Measurements from ENCODE around the gene REPS1. TPM values are rescaled to one million over a fixed set of nuclear protein-coding genes. Genes with fewer than 3 reads are reported as not detected.

Gene REPS1
- total and polyA plus RNA-seq, 9 donors, result 20.4 to 65.6 (median 41.0) TPM

GRCh38 chr6:138963531-138963930 is 24.5 kb downstream of the REPS1 start:
- Histone ChIP-seq H3K36me3 (no peaks in the 10 kb centered on the region), H3K4me3 (no peak overlapping the region), H3K4me1 (ENCODE audit: insufficient read depth) (peaks cover 1% of the 10 kb centered on the region), H3K9me3 (no peaks in the 10 kb centered on the region), H3K27ac (no peak overlapping the region), H3K27me3 (no peaks in the 10 kb centered on the region)
- intact Hi-C loops (cut with DNase I), result no loop called here
- no peak for TF ChIP-seq CTCF (IDR thresholded peaks at IDR 0.05)
- no peak for TF ChIP-seq POLR2A (IDR thresholded peaks at IDR 0.05)
- no peak for TF ChIP-seq EP300 (IDR thresholded peaks at IDR 0.05)
- WGBS, 3 donors, result 18 to 34% (median 21%) methylated on average over 3 of the region's 3 CpGs
- no peak for DNase-seq

- Histone ChIP-seq H3K27me3 (no peaks in the 10 kb centered on the region), H3K4me3 (no peak overlapping the region), H3K4me1 (ENCODE audit: insufficient read depth) (peaks cover 1% of the 10 kb centered on the region), H3K36me3 (no peaks in the 10 kb centered on the region), H3K9me3 (no peaks in the 10 kb centered on the region), H3K27ac (no peak overlapping the region)
- intact Hi-C loops (cut with DNase I), result no loop called here
- DNase-seq, result no peak
- TF ChIP-seq CTCF (IDR thresholded peaks at IDR 0.05) (no peak), EP300 (IDR thresholded peaks at IDR 0.05) (no peak), POLR2A (IDR thresholded peaks at IDR 0.05) (no peak)
- 78 to 94% (median 87%) methylated on average over 3 of the region's 3 CpGs for WGBS, 3 donors
Measured at GRCh38 chr6:138963119-138963518, 24.9 kb downstream of the REPS1 start.

- H3K27me3 ChIP-seq, result no peaks in the 10 kb centered on the region
- no peaks in the 10 kb centered on the region for H3K36me3 ChIP-seq
- no peak overlapping the region for H3K27ac ChIP-seq
- H3K9me3 ChIP-seq, result no peaks in the 10 kb centered on the region
- 83 to 86% (median 86%) methylated on average over 3 of the region's 3 CpGs for WGBS, 3 donors
- intact Hi-C loops (cut with DNase I), result no loop called here
- H3K4me3 ChIP-seq, result no peak overlapping the region
- H3K4me1 ChIP-seq (ENCODE audit: insufficient read depth), result no peaks in the 10 kb centered on the region
- TF ChIP-seq CTCF (IDR thresholded peaks at IDR 0.05) (no peak), POLR2A (IDR thresholded peaks at IDR 0.05) (no peak), EP300 (IDR thresholded peaks at IDR 0.05) (no peak)
- DNase-seq, result no peak
Measured at GRCh38 chr6:138959521-138959920, 28.5 kb downstream of the REPS1 start.

- Histone ChIP-seq H3K4me3 (no peak overlapping the region), H3K27me3 (no peaks in the 10 kb centered on the region), H3K4me1 (ENCODE audit: insufficient read depth) (no peaks in the 10 kb centered on the region), H3K27ac (no peak overlapping the region), H3K36me3 (no peaks in the 10 kb centered on the region), H3K9me3 (no peaks in the 10 kb centered on the region)
- DNase-seq, result no peak
- TF ChIP-seq EP300 (IDR thresholded peaks at IDR 0.05) (no peak), CTCF (IDR thresholded peaks at IDR 0.05) (no peak), POLR2A (IDR thresholded peaks at IDR 0.05) (no peak)
- intact Hi-C loops (cut with DNase I), result no loop called here
- 8 to 34% (median 25%) methylated on average over 1 of the region's 1 CpG for WGBS, 3 donors
Measured at GRCh38 chr6:138958595-138958994, 29.5 kb downstream of the REPS1 start.

GRCh38 chr6:138957903-138958302 is 30.1 kb downstream of the REPS1 start:
- H3K36me3 ChIP-seq, result no peaks in the 10 kb centered on the region
- H3K27me3 ChIP-seq, result no peaks in the 10 kb centered on the region
- 48 to 57% (median 56%) methylated on average over 2 of the region's 2 CpGs for WGBS, 3 donors
- no peaks in the 10 kb centered on the region for H3K4me1 ChIP-seq (ENCODE audit: insufficient read depth)
- no peak for DNase-seq
- H3K9me3 ChIP-seq, result no peaks in the 10 kb centered on the region
- TF ChIP-seq POLR2A (IDR thresholded peaks at IDR 0.05) (no peak), CTCF (IDR thresholded peaks at IDR 0.05) (no peak), EP300 (IDR thresholded peaks at IDR 0.05) (no peak)
- no peak overlapping the region for H3K27ac ChIP-seq
- intact Hi-C loops (cut with DNase I), result no loop called here
- no peak overlapping the region for H3K4me3 ChIP-seq

All from ovary (tissue), 9 donors.